Endothelial cell of umbilical vein (primary cell): ENCODE measurements around the gene CFAP43. TPM values are rescaled to one million over a fixed set of nuclear protein-coding genes. Genes with fewer than 3 reads are reported as not detected.

ENCODE experiments used
- BruUV-seq: library from RNA; stranded (reverse); fragments of 400-500 nt; replicated peaks from 2 replicates; lab custom pipeline; 2021; lab: Mats Ljungman, UMichigan
- CTCF ChIA-PET: fragments of 300-600, 350-600 bp; sonication (Branson Sonifier 250); formaldehyde crosslinking; loops from one replicate; lab custom pipeline; 2021; ENCODE audit warnings: antibody characterized with exemption, inconsistent platforms; lab: Charles Lee
- POLR2A ChIA-PET: fragments of 300-600, 350-600 bp; sonication (Branson Sonifier 250); formaldehyde crosslinking; loops from one replicate; lab custom pipeline; 2021; ENCODE audit warnings: antibody characterized with exemption, inconsistent platforms; lab: Charles Lee
- DNase-seq: peaks from one replicate; pipeline ENCODE4 v3.0.0-alpha.2; 2011; ENCODE audit warnings: low read depth, low spot score
- FAIRE-seq: peaks from 2 replicates; lab custom pipeline; 2011; peaks lifted over from hg19 to GRCh38; lab: Jason Lieb, UNC
- H2AFZ ChIP-seq: 2 replicates; pipeline ENCODE4 v1.6.0; 2012; ENCODE audit warnings: low read depth, low read length, control low read depth, inconsistent platforms
- H3K27ac ChIP-seq: 2 replicates; pipeline ENCODE4 v1.5.1; 2011; ENCODE audit warnings: low read depth, mild to moderate bottlenecking, control low read depth, low read length, moderate library complexity; ENCODE audit not compliant: insufficient read depth
- H3K27me3 ChIP-seq, 2 experiments: 2 replicates each; pipeline versions ENCODE4 v1.6.0 to v1.6.1; 2011; ENCODE audit warnings: low read length in 2 of 2, mixed read lengths in 1 of 2; ENCODE audit not compliant: control insufficient read depth in 2 of 2, insufficient read depth in 2 of 2
- H3K36me3 ChIP-seq, 2 experiments: 2 replicates in 1 of 2; 3 replicates in 1 of 2; pipeline ENCODE4 v1.5.1; 2011; ENCODE audit warnings: low read length in 2 of 2, mild to moderate bottlenecking in 1 of 2, moderate library complexity in 1 of 2; ENCODE audit not compliant: control insufficient read depth in 2 of 2, insufficient read depth in 2 of 2; ENCODE audit errors: extremely low read depth in 1 of 2
- H3K4me1 ChIP-seq: 3 replicates; pipeline ENCODE4 v1.5.1; 2011; ENCODE audit warnings: mild to moderate bottlenecking, low read length; ENCODE audit not compliant: control insufficient read depth, insufficient read depth; ENCODE audit errors: extremely low read depth
- H3K4me2 ChIP-seq: 2 replicates; pipeline ENCODE4 v1.6.1; 2011; ENCODE audit warnings: low read length, control low read depth, mixed read lengths; ENCODE audit not compliant: insufficient read depth
- H3K4me3 ChIP-seq, 3 experiments: fragments of 200-600 bp in 1 of 3; sonication (generic), shearing (Covaris generic) in 1 of 3; replicated peaks in 1 of 3; 2 replicates each; pipeline ENCODE4 v1.5.1; 2011 to 2016; ENCODE audit warnings: control low read depth in 3 of 3, low read length in 3 of 3, mild to moderate bottlenecking in 2 of 3, inconsistent platforms in 1 of 3, low read depth in 1 of 3, moderate library complexity in 1 of 3; ENCODE audit not compliant: insufficient read depth in 1 of 3
- H3K79me2 ChIP-seq: 2 replicates; pipeline ENCODE4 v1.6.0; 2012; ENCODE audit warnings: low read length, inconsistent platforms; ENCODE audit not compliant: control insufficient read depth, insufficient read depth
- H3K9ac ChIP-seq: replicated peaks from 2 replicates; pipeline ENCODE3; 2011; ENCODE audit warnings: low read length, control low read depth; ENCODE audit not compliant: insufficient read depth; ENCODE audit errors: extremely low read depth
- H3K9me1 ChIP-seq: replicated peaks from 3 replicates; pipeline ENCODE4 v1.6.0; 2011; ENCODE audit warnings: mild to moderate bottlenecking, low read length; ENCODE audit not compliant: control insufficient read depth, insufficient read depth; ENCODE audit errors: extremely low read depth
- H3K9me3 ChIP-seq: replicated peaks from 2 replicates; pipeline ENCODE4 v1.5.1; 2012; ENCODE audit warnings: low read length, inconsistent platforms; ENCODE audit not compliant: control insufficient read depth, insufficient read depth
- H4K20me1 ChIP-seq: replicated peaks from 2 replicates; pipeline ENCODE3; 2011; ENCODE audit warnings: mild to moderate bottlenecking, low read length; ENCODE audit not compliant: control insufficient read depth, insufficient read depth; ENCODE audit errors: extremely low read depth
- EZH2 ChIP-seq: IDR thresholded peaks from 2 replicates; pipeline ENCODE4 v1.6.1; 2012; ENCODE audit warnings: borderline replicate concordance, low read depth, mild to moderate bottlenecking, moderate library complexity, low read length, inconsistent platforms; ENCODE audit not compliant: severe bottlenecking
- FOS ChIP-seq: IDR thresholded peaks from 2 replicates; pipeline ENCODE4 v1.6.1; 2011; ENCODE audit warnings: mild to moderate bottlenecking, low read length, moderate library complexity, borderline replicate concordance; ENCODE audit not compliant: insufficient read depth
- GATA2 ChIP-seq: IDR thresholded peaks from 2 replicates; pipeline ENCODE4 v1.7.0; 2011; ENCODE audit warnings: low read depth, mild to moderate bottlenecking, moderate library complexity, mixed read lengths, low read length; ENCODE audit not compliant: insufficient read length, insufficient read depth
- JUN ChIP-seq: IDR thresholded peaks from 2 replicates; pipeline ENCODE4 v1.6.1; 2011; ENCODE audit warnings: borderline replicate concordance, low read depth; ENCODE audit not compliant: insufficient read length, insufficient read depth
- MYC ChIP-seq: IDR thresholded peaks from one replicate; pipeline ENCODE4 v1.6.1; 2011; ENCODE audit warnings: mild to moderate bottlenecking, low read depth, low read length
- POLR2A ChIP-seq: IDR thresholded peaks from 2 replicates; pipeline ENCODE4 v1.6.1; 2012; ENCODE audit warnings: low read depth, mild to moderate bottlenecking, control low read depth, low read length
- POLR2AphosphoS5 ChIP-seq: IDR thresholded peaks from 2 replicates; pipeline ENCODE4 v1.6.1; 2012; ENCODE audit warnings: low read depth, mild to moderate bottlenecking, control low read depth, low read length, moderate library complexity; ENCODE audit not compliant: insufficient read depth
- dilution Hi-C: fragments of 300-500 bp; cut with MboI; formaldehyde crosslinking; loops from one replicate; pipeline ENCODE4 v1.15.0; 2019; ENCODE audit warnings: low sequenced_read_pairs; ENCODE audit not compliant: extremely low pct_ligation_motif_present
- intact Hi-C: fragments of 100-400 bp; cut with micrococcal nuclease; formaldehyde crosslinking; loops from one replicate; pipeline ENCODE4 v1.10.0; 2022
- polyA plus RNA-seq, 4 experiments: library from polyadenylated mRNA; depleted of rRNA in 3 of 4; stranded (reverse) in 3 of 4; unstranded in 1 of 4; fragments of >200 nt; gene quantifications; 2 replicates each; pipeline versions ENCODE4 v1.2.1 to v1.2.3, GENCODE V29; 2011 to 2012; ENCODE audit warnings: missing spikeins in 1 of 4
- total RNA-seq: library from RNA; stranded (reverse); gene quantifications from 2 replicates; pipeline ENCODE4 v1.2.3, GENCODE V29; 2021
- TF ChIP-seq, protein P1 (sequence below), 2 donors: IDR thresholded peaks; 1 replicate in 1 of 2; 2 replicates in 1 of 2; pipeline ENCODE4 v1.5.1; 2011; ENCODE audit warnings: low read length in 2 of 2, mild to moderate bottlenecking in 2 of 2, moderate library complexity in 2 of 2, control low read depth in 1 of 2, inconsistent platforms in 1 of 2, low read depth in 1 of 2; ENCODE audit not compliant: insufficient read depth in 1 of 2; ENCODE audit errors: extremely low read depth in 1 of 2
- TF ChIP-seq, protein P2 (sequence below): IDR thresholded peaks from 2 replicates; pipeline ENCODE4 v1.6.1; 2011; ENCODE audit not compliant: insufficient read depth, insufficient read length

CFAP43 gene
- total and polyA plus RNA-seq, 2 donors (not counting 3 experiments of a cell fraction or from before 2014, with no cell fraction given): 0.04 TPM; not detected in 1

- Histone ChIP-seq H3K4me2 (peak overlapping the region; percentile 69), H3K79me2 (peaks cover 34% of the 10 kb centered on the region), H3K4me3 (peak overlapping the region; percentile 43 to 83 (median 47)), H3K9me3 (no peaks in the 10 kb centered on the region), H2AFZ (peak overlapping the region; percentile 5), H4K20me1 (no peaks in the 10 kb centered on the region), H3K9me1 (no peaks in the 10 kb centered on the region), H3K4me1 (peaks cover 10% of the 10 kb centered on the region), H3K27ac (peak overlapping the region; percentile 84), H3K9ac (peak overlapping the region; percentile 84), H3K27me3 (no peaks in the 10 kb centered on the region), H3K36me3 (peaks cover 9 to 20% of the 10 kb centered on the region in 2 experiments)
- ChIA-PET POLR2A (interaction anchor here (2.2 kb wide), 1 partner anchor 12 kb away, joined by 9 read pairs; no protein-coding TSS in a partner anchor), CTCF (interaction anchor here (0.9 to 1.0 kb wide), 2 partner anchors 14 to 85 kb away, joined by 3 to 4 read pairs; partner anchors contain the start of genes CFAP58 and GSTO1)
- intact Hi-C loops (no loop called here), dilution Hi-C loops (no loop called here)
- FAIRE-seq (no peak), DNase-seq (no peak)
- TSS peak; percentile 83 for BruUV-seq
- TF ChIP-seq MYC: no peak
- TF ChIP-seq POLR2A: no peak
- no peak for TF ChIP-seq POLR2AphosphoS5
- TF ChIP-seq, protein P1, sequence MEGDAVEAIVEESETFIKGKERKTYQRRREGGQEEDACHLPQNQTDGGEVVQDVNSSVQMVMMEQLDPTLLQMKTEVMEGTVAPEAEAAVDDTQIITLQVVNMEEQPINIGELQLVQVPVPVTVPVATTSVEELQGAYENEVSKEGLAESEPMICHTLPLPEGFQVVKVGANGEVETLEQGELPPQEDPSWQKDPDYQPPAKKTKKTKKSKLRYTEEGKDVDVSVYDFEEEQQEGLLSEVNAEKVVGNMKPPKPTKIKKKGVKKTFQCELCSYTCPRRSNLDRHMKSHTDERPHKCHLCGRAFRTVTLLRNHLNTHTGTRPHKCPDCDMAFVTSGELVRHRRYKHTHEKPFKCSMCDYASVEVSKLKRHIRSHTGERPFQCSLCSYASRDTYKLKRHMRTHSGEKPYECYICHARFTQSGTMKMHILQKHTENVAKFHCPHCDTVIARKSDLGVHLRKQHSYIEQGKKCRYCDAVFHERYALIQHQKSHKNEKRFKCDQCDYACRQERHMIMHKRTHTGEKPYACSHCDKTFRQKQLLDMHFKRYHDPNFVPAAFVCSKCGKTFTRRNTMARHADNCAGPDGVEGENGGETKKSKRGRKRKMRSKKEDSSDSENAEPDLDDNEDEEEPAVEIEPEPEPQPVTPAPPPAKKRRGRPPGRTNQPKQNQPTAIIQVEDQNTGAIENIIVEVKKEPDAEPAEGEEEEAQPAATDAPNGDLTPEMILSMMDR (IDR thresholded peaks at IDR 0.05; ENCODE audit: extremely low read depth in 1 of 2, insufficient read depth in 1 of 2, low read depth in 1 of 2, low read length in 2 of 2): no peak
- TF ChIP-seq EZH2: no peak
- no peak for TF ChIP-seq GATA2
- no peak for TF ChIP-seq FOS
- TF ChIP-seq JUN: no peak
- TF ChIP-seq, protein P2, sequence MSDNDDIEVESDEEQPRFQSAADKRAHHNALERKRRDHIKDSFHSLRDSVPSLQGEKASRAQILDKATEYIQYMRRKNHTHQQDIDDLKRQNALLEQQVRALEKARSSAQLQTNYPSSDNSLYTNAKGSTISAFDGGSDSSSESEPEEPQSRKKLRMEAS: no peak
These were observed 36.2 kb upstream of the CFAP43 start for GRCh38 chr10:104268405-104268712.
